Stimulated activated CD8-positive, alpha-beta memory T cell treated with anti-CD3 and anti-CD28 coated beads, Interleukin-12 subunit alpha, Interleukin-12 subunit beta, amount 100 ng/mL, for 1 hour (primary cell): Measurements from ENCODE around the gene COL23A1.
"Not testable (repeated sequence)": the region's sequence is repeated elsewhere in the genome, so short reads cannot be mapped to it uniquely, and the experiment has no call there.

Source experiments
- DNase-seq: peaks from one replicate; pipeline ENCODE4 v3.0.0-alpha.2; 2020; ENCODE audit warnings: low read depth

COL23A1 gene

DNA sequence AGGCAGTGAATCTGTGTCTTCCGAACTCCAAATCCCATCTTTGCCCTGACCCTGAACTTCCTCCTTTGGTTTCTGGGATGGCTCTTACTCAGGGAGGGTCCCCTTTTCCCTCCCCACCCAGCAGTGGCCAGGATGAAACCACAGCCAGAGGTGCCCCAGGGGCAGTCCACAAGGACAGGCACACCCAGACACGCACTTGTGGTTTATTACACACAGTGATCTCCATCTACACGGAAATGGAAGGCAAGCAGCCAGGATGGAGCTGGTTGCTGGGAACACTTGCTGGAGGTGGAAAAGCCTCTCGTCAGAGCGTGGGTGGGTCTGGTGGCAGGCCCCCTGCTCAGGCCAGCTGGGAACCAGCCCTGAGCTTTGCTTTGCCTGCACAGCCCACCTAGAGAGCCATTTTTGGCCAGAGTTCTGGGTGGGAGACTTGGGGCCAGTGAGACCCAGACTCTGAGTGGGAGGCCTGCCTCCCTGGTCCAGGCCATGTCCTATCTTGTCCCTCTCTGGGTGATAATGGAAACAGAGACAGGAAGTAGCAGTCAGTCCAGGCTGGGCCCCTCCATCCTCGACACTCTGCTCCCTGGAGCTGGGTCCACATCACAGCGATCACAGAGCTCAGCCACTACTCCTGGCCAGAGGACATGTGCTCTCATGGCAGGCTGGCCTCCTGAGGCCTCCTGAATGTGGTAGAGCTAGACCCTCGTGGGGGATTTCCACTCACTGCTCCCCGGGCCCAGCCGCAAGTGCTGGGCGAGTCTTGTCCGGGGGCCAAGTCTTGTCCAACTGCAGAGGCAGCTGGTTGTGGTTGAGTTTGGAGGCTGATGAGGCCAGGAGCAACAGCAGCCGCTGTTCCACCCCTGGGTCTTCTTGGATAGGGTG lies 352.5 kb downstream of the COL23A1 start:
- DNase-seq: no peak

DNA sequence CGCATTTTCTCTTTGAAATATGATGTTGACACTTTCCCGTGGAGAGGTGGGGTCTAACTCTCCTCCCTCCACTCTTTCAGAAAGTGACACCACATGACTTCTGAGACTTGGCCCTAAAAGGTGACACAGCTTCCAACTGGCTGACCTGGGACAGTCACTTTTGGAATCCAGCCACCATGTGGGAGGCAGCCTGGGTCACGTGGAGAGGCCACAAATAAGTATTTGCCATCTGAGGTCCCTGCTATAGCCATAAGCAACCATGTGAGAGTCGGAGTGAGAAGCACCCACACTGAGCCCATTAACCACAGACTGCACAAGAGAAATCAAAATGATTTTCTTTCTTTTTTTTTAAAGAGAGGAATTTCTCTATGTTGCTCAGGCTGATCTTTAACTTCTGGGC lies 353.5 kb downstream of the COL23A1 start:
- DNase-seq: no peak

DNA sequence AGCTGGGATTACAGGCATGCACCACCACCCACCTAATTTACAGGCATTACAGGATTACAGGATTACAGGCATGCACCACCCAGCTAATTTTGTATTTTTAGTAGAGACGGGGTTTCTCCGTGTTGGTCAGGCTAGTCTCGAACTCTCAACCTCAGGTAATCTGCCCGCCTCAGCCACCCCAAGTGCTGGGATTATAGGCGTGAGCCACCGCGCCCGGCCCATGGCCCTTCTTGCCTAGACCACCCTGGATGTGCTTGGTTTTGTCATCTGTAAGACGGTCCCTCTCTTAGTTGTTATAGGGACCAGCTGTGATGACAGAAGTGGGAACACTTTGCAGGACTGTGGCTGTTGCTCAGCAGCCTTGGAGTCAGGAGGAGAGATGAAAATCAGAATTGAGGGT lies 354.1 kb downstream of the COL23A1 start:
- no peak for DNase-seq

DNA sequence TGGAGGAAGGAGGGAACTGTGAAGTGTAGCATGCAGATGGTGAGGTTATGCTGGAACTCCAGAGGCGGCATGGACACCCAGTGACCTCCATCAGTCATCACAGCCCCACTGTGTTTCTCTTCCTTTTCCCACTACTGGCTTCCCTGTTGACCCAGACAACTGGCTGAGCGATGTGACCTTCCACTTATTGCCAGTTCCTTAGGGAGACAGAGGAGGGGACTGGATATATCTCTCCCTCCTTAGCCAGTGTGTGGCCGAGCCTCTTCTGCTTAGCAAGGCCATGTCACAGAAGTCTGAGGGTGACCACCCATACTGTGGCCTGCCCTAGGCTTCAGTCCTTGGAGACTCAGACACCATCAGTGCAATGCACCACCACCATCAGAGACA lies 354.6 kb downstream of the COL23A1 start:
- no peak for DNase-seq

DNA sequence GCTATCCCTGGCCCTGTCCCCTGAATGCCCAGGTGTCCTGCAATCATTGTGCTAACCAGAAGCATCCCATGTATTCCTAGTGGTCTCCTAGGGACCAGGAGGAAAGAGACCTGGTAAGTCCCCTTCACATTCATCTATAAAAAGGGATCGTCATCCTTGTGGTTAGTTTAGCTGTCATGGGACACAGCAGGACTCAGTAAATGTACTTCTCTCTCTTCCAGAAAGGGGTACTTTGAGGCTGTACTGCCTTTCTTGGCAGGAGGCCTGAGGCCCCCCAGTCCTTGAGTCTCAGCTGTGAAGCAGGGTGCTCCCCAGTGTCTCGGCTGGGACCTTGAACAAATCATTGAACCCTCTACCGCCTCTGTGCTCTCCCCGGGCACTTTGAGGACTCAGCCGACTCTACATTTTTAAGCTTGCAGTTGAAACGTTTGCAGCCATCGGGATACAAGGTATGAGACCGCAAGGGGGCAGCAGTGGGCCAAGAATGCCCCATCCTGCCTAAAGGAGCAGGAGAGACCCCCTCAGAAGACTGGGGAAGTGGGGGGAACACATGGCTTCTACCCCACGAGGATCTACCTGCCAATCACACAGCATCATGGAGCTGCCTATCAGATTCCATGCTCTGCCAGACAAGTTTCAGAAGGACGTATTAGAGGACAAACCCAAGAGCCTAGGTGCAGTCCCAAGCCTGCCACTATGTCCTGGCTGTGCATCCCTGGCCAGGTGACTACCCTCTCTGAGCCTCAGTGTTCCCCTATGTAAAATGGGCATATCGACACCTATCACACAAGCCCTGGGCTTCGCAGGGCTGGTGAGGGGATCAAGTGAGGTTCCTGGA lies 355.2 kb downstream of the COL23A1 start:
- peak; percentile 71 for DNase-seq

DNA sequence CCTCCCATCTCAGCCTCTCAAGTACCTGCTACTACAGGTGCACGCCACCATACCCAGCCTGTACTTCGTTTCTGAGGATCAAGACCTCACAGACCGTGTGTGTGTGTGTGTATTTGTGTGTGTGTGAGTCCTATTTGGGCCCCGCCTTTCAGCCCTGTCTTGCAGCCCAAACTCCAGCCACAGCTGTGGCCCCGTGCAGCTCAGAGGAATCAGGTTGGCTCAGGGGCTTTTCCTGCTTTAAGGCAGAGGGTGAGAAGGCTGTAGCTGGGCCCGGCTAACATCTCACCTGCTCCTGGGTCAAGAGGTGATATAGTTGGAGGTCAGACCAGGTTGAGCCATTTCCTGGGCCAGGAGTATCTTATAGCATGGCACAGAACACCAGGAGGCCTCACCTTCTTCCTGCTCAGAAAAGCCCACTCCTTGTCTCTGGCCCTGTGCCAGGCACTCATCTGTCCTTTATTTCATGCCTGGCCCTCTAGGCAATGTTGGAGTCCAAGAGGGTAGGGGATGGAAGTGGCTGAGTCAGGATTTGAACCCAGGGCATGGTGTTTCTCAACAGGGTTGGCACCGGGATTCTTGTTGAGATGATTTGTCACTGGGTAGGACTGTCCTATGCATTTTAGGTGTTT lies 356.0 kb downstream of the COL23A1 start:
- no peak for DNase-seq

DNA sequence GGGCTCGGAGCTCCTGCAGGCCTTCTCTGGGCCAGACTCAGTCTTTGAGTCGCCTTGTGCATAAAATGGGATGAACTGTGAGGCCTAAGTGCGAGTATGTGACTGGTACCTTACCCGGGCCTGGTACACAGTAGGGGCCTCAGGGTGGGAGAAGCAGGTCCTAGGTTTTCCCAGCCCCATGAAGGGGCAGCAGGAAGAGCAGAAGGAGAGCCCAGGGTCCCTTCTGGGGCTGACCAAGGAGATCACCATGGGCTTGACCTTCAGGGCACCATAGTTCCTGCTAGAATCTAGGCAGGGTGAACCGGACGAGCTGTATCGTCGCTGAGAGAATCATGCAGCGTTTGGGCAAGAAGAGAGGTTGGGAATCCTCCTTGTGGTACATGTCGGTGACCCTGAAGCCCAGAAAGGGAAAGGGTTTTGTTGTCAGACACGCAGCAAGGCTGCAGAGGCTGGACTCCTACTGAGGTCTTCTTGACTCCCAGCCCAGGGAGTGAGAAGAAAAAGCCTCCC lies 357.2 kb downstream of the COL23A1 start:
- no peak for DNase-seq

DNA sequence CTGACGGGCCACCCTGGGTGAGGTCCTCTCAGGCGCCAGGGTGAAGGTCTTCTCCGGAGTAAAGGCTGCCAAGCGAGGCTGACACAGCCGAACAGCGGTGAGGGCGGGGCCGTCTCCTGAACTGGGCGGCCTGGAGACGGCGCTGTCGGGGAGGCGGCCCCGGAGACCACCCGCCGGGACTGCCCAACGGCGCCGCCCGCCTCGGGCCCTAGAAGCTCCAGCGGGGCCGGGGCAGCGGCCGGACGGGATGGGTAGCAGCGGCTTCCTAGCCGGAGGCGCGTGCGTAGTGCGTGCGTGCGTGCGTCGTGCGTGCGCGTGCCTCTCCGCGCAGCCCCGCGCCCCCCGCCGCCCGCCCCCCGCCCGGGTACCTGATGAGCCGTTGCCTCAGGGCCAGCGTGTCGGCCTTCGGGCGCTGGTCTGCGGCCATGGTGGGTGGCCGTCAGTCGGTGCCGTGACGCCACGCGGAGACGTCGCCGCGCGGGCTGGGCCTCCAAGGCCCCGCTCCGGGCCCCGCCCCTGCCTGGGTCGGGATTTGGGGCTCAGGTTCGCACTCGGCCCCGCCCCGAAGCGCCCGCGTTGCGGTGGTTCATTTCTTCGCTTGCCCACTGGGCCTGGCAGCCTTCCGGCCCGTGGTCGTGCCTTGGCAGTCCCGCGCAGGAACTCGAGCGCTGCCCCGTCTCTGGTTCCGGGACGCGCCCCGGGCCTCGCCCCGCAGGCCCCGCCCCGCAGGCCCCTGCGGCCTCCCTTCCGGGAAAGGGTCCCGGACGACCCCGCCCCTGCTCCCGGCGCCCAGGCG lies 357.9 kb downstream of the COL23A1 start, which contains the start of gene PHYKPL:
Gene PHYKPL, minus strand, starts transcription at position 679 of the 796 bp plus-strand sequence. Its CDS starts 252 bp downstream, at position 427.
- DNase-seq: no peak

DNA sequence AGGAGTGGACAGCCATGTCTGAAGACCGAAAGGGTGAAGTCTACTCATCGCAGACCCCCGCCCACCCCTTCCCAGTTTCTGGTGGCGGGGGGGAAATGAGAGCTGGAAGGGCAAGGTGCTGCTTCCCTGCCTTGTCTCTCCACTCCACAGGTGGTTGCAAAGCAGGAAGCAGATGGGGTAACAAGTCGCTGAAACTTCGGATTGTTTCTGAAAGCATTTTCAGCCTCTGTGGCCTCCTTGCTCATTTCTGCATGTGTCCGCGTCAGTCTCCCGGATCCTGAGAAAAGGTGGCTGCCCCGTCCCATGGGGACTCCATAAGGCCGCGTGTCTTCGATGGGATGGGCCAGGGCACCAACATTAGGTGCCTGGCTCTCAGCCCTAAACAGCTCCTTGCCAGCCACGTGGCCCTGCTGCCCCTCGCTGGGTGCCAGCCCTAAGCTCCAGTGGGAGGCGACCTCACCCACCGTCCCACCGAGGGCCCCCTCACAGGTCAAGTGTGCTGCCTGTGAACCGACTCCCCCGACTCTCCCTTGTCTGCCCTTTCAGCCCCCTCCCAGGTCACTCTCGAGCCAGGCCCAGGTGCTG lies 358.6 kb downstream of the COL23A1 start:
- no peak for DNase-seq

DNA sequence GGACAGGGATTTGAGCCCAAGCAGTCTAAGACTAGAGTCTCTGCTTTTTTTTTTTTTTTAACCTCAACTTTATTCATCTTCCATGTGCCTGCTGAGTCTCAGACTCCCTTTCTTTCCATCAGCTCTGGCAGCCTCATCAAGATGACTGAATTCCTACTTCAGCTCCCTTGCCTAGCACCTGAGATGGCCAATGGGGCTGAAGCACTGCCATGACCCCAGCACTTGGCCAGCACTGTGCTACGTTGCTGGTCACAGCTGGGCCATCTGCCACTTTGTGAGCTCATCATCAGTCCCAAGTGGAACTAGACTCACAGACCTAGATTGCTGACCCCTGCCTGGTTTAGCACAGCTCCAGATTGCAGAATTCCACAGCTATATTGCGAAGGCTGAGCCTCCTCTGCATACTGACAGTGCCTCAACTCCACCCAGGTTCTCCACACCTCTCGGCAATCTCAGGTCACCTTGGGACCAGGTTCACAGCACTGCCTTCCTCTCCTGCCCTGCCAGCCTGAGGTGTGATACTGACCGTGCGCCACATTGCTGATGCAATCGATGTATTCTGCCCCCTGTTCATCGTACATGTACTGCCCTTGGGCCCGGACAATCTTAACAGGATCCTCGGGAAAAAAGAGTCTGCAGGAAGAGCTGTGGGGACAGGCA lies 359.2 kb downstream of the COL23A1 start:
- no peak for DNase-seq

DNA sequence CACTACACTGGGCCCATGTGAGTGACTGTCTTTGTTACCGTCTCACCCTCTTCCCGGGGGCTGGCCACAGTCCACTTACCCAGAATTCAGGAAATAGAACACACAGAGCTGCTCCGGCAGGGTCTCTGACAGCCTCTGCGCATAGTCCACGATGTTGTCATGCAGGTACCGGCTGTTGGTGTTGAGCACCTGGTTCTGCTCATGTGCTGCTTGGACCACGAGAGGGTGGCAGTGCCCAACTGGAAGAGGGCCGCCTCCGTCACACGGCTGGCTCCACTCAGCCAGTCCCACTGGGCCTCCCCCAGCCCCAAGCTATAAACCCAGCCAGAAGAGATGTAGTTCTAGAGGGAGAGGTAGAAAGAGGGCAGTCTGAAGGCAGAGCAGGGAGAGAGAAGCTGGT lies 360.3 kb downstream of the COL23A1 start:
- no peak for DNase-seq

DNA sequence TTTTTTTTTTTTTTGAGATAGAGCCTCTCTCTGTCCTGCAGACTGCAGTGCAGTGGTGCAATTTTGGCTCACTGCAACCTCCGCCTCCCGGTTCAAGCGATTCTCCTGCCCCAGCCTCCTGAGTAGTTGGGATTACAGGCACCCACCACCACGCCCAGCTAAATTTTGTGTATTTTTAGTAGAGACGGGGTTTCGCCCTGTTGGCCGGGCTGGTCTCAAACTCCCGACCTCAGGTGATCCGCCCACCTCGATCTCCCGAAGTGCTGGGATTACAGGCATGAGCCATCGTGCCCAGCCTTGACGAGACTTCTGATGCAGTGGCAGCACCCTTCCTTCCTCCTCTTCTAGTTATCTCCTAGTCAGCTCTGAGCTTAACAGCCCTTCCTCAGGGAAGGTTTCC lies 361.1 kb downstream of the COL23A1 start:
- DNase-seq: not testable (repeated sequence)

DNA sequence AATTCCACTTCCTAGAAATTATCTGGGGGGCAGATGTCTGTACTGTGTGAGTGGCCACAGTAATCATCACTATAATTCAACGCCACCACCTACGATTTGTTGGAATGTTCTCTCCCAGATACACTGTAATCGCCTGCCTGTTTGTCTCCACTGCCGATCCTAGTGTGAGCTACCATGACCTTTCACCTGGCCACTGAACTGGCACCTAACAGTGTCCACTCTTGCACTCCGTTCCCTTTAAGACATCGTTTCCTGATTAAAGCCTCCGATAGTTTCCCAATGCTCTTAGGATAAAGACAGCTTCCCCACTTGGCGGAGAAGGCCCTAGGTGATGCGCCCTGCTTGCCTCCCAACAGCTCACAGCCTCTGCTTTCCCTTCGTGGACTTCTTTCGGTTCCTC lies 361.6 kb downstream of the COL23A1 start:
- DNase-seq: no peak

DNA sequence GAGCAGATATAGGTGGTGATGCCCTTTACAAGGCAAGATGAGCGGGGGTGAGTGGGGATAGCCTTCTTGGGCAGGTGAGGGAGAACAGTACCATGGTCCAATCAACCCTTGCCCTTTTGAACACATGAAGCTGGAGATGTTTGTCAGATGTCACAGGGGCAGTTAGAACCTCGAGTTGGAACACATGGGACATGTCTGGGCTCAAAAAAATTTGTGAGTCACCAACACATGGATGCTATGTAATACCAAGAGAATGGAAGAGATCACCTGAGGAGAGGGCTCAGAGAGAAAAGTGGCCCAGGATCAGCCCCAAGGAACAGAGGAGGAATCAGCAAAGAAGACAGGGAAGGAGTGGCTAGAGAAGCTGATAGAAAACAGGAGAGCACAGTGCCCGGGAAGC lies 362.3 kb downstream of the COL23A1 start:
- DNase-seq: no peak

DNA sequence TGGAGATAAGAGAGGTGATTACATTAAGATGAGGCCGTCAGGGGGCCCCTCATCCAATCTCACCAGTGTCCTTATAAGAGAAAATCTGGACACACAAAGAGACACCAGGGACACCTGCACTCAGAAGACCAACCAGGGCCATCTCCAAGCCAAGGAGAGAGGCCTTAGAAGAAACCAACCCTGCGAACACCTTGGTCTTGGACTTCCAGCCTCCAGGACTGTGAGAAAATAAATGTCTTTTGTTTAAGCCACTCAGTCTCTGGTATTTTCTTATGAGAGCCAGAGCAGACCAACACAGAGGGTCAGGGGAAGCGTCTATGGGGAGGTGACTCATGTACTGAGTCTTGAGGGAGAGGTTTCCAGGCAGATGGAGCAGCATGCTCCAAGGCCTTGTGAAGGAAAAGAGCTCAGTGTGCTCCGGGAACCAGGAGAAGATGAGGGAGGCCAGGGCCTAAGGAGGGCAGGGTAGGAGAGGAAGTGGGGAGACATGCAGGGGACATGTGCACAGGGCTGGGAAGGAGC lies 363.0 kb downstream of the COL23A1 start:
- DNase-seq: no peak

DNA sequence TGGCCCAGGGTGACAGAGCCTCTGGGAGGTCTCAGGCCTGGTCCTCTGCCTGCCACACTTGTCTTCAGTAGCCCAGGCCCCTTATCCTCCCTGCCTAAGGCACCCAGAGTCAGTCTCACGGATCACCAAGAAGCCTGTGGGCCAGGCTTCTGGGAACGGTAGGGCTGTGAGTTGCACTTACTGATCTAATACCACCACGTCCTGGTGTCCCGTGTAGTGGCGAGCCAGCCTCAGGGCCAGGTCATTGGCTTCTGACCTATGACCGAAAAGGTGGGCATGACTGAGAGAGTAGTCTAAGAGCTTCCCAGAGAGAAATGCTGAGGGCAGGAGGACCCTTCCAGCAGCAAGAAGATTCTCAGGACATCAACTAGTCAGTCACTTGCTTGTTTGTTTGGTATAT lies 365.0 kb downstream of the COL23A1 start:
- DNase-seq: no peak

DNA sequence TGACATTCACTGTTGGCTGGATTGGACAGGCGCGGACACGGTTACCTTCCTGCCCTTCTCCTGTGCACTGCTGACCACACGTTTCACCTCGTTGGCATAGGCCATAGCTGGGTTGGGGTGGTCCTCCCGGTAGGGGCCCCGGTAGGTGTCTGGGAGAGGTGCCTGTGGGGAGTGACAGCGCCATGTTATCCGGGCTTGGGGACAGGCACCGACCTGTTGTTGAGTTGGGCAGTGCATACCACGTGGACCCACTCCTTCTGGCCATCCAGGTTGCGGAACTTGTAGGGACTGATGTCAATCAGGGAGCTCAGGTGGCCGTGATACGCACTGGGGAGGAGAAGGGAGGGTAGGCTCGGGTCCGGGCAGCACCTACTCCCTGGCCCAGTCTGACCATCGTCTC lies 365.8 kb downstream of the COL23A1 start:
- no peak for DNase-seq

DNA sequence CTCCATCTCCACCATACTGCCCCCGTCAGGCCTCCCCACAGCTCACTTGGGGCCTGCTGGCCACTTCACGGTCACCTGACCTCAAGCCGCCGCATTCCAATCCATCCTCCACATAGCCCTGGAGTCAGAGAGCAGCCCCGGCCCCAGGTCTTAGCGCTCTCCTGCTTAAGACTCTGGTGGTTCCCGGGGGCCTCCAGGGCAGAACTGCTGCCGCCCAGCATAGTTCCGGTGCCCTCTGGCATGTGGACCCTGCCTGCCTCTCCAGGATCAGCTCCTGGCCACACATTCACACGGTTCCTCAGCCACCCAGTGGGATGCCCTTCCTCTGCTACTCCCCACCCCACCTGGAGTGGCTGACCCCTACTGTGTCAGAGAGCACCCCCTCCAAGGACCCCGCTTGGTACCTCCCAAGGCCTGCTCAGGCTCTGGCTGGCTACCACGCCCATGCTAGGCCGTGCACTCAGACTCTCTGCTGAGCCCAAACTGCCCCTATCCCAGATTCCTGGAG lies 366.3 kb downstream of the COL23A1 start:
- no peak for DNase-seq

DNA sequence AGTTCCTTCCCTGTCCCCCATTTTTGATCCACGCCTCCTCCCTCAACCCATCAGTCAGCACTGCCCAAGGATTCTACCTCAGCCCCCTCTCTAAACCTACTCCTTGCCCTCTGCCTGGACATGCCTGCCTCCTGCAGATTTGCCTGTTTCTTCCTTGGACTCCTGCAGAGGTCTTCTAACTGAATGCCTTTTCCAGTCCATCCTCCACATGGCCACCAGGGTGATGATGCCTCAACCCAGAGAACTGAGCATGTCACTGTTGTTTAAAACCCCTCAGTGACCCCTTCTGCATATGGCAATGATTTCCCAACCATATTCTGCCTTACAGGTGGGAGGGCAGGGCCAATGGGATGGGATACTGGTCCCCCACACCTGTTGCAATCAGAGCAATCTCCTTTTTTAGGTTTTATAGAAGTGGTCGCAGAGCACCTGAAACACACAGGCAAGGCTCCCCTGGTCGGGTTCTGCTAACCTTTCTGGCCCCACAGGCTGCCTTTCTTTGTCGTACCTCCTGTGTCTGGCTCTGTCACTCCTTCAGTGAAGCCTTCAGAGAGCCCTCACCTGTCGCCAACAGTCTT lies 366.9 kb downstream of the COL23A1 start:
- no peak for DNase-seq

DNA sequence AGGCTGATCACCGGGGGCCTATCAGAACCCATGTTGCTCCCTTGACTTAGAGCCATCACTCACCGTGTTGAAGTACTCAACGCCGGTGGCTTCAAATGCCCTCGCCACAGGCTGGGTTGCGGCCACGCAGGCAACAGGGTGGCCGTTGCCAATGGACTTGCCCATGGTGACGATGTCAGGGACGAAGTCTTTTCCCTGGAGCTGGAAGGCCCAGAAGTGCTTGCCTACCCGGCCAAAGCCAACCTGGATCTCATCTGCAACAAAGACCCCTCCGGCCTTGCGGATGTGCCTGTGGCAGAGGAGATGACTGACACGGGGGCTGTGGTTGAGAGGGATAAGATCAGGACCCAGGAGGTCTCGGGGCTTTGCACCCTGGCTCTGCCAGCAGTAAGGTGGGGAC lies 367.9 kb downstream of the COL23A1 start:
- no peak for DNase-seq
